Body of pancreas (tissue), 4 donors: ENCODE data around the gene TSPAN4.

Experiments used
- CTCF ChIP-seq, 7 experiments: fragments of 450-650 bp in 4 of 7; fragments of 200-600 bp in 3 of 7; sonication (generic) in 3 of 7; IDR thresholded peaks; one replicate each; pipeline ENCODE4 v1.5.1; 2016 to 2019; ENCODE audit warnings: antibody characterized with exemption in 7 of 7
- POLR2A ChIP-seq, 3 donors: fragments of 450-650 bp; IDR thresholded peaks; one replicate each; pipeline ENCODE4 v1.6.1; 2016; ENCODE audit warnings: antibody characterized with exemption in 3 of 3, mild to moderate bottlenecking in 2 of 3

DNA sequence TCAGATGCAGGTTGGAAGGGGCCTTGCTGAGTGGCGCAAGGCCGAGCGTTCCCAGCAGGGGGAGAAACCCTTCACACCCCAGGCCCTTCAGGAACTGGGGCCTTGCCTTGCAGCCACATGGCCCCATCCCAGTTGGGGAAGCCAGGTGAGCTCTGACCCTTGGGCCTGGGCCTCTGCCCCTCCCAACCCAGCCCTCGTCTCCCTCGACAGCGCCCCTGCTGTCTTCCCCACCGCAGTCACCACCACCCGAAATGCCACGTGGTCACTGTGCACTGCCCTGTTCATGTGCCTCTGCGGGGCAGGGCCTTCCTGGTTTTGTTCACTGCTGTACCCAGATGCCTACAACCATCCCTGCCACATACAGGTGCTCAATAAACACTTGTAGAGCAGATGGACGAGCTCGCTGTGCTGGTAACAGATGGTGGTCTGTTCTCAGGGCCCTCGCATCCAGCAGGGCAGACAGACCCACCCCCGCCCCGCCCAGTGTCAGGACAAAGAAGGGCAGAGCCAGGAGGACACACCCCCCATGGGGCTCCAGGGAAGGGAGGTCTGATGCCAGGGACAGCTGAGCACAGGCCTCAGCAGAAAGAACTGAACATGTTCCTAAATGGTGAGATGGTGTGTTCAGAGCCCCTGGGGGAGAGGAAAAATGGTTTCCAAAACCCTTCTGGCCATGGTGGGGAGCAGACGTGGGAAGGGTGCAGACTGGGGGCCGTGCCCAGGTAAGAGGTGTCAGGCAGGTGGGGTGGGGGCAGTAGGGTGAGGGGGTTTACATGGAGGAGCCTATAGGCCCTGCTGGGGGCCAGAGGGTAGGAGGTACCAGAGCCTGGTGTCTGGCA, 4.0 kb upstream of the TSPAN4 start:
- TF ChIP-seq CTCF (IDR thresholded peaks at IDR 0.05): peak in 3 of 7 experiments; percentile 35 to 48 (median 38)
- peak in 1 of 3 donors; percentile 0 for TF ChIP-seq POLR2A (IDR thresholded peaks at IDR 0.05)
